Astrocyte (in vitro differentiated cells and primary cell): Measurements from ENCODE around the gene EVI5L. TPM values are rescaled to one million over a fixed set of nuclear protein-coding genes. Genes with fewer than 3 reads are reported as not detected.

Experiments used
- DNase-seq: peaks from one replicate; pipeline ENCODE4 v3.0.0-alpha.2; 2010; ENCODE audit warnings: low read depth
- FAIRE-seq: peaks from 2 replicates; lab custom pipeline; 2011; peaks lifted over from hg19 to GRCh38; lab: Jason Lieb, UNC
- H2AFZ ChIP-seq: 2 replicates; pipeline ENCODE4 v1.6.0; 2012; ENCODE audit warnings: low read depth, low read length, inconsistent platforms
- H3K27ac ChIP-seq: 2 replicates; pipeline ENCODE4 v1.5.1; 2011; ENCODE audit warnings: low read depth, low read length, inconsistent platforms
- H3K27me3 ChIP-seq: 2 replicates; pipeline ENCODE4 v1.6.0; 2011; ENCODE audit warnings: low read length, inconsistent platforms; ENCODE audit not compliant: insufficient read depth
- H3K36me3 ChIP-seq: 2 replicates; pipeline ENCODE4 v1.5.1; 2011; ENCODE audit warnings: low read length, inconsistent platforms; ENCODE audit not compliant: insufficient read depth
- H3K4me1 ChIP-seq: 2 replicates; pipeline ENCODE4 v1.5.1; 2011; ENCODE audit warnings: low read length, inconsistent platforms; ENCODE audit not compliant: insufficient read depth
- H3K4me2 ChIP-seq: 2 replicates; pipeline ENCODE4 v1.6.0; 2012; ENCODE audit warnings: low read length, inconsistent platforms
- H3K4me3 ChIP-seq: 2 replicates; pipeline ENCODE4 v1.5.1; 2011; ENCODE audit warnings: low read depth, mild to moderate bottlenecking, low read length, inconsistent platforms; ENCODE audit not compliant: insufficient read depth
- H3K79me2 ChIP-seq: 2 replicates; pipeline ENCODE4 v1.6.0; 2012; ENCODE audit warnings: mild to moderate bottlenecking, low read length, inconsistent platforms; ENCODE audit not compliant: insufficient read depth
- H3K9ac ChIP-seq: 2 replicates; pipeline ENCODE4 v1.6.0; 2012; ENCODE audit warnings: mild to moderate bottlenecking, low read length, inconsistent platforms
- H3K9me3 ChIP-seq: 2 replicates; pipeline ENCODE4 v1.5.1; 2012; ENCODE audit warnings: low read depth, mild to moderate bottlenecking, low read length, inconsistent platforms; ENCODE audit not compliant: insufficient read depth
- H4K20me1 ChIP-seq: 2 replicates; pipeline ENCODE4 v1.6.0; 2012; ENCODE audit warnings: low read length, inconsistent platforms; ENCODE audit not compliant: insufficient read depth
- H3K27ac Mint-ChIP-seq: one replicate; pipeline ENCODE4 v1.8.0; 2021; ENCODE audit warnings: mild to moderate bottlenecking, mixed read lengths; ENCODE audit not compliant: unreplicated experiment
- H3K27me3 Mint-ChIP-seq: one replicate; pipeline ENCODE4 v1.8.0; 2021; ENCODE audit warnings: low read depth, mixed read lengths; ENCODE audit not compliant: unreplicated experiment
- H3K36me3 Mint-ChIP-seq: one replicate; pipeline ENCODE4 v1.8.0; 2021; ENCODE audit warnings: low read depth, mixed read lengths; ENCODE audit not compliant: unreplicated experiment
- H3K4me1 Mint-ChIP-seq: one replicate; pipeline ENCODE4 v1.8.0; 2021; ENCODE audit warnings: low read depth, mixed read lengths; ENCODE audit not compliant: unreplicated experiment
- H3K4me3 Mint-ChIP-seq: one replicate; pipeline ENCODE4 v1.8.0; 2021; ENCODE audit warnings: mild to moderate bottlenecking, moderate library complexity, mixed read lengths; ENCODE audit not compliant: unreplicated experiment
- H3K9me3 Mint-ChIP-seq: one replicate; pipeline ENCODE4 v1.8.0; 2021; ENCODE audit warnings: mild to moderate bottlenecking, mixed read lengths; ENCODE audit not compliant: unreplicated experiment
- CTCF ChIP-seq: IDR thresholded peaks from 2 replicates; pipeline ENCODE4 v1.5.1; 2011; ENCODE audit warnings: low read depth, mild to moderate bottlenecking, inconsistent platforms, low read length, moderate library complexity; ENCODE audit not compliant: insufficient read depth
- EZH2 ChIP-seq: IDR thresholded peaks from 2 replicates; pipeline ENCODE4 v1.6.1; 2012; ENCODE audit warnings: mild to moderate bottlenecking, low read length, inconsistent platforms; ENCODE audit not compliant: insufficient read depth
- total RNA-seq: library from RNA; stranded (reverse); gene quantifications from 2 replicates; pipeline ENCODE4 v1.2.1, GENCODE V29; 2021

Gene EVI5L
- total RNA-seq, 1 donor from 2014 or later = 22.1 TPM

- Histone ChIP-seq H4K20me1 (no peaks in the 10 kb centered on the region), H3K36me3 (no peaks in the 10 kb centered on the region), H2AFZ (no peak overlapping the region), H3K9me3 (no peaks in the 10 kb centered on the region), H3K9ac (no peak overlapping the region), H3K4me3 (no peak overlapping the region), H3K4me2 (no peak overlapping the region), H3K27me3 (peaks cover 18% of the 10 kb centered on the region), H3K27ac (no peak overlapping the region), H3K4me1 (no peaks in the 10 kb centered on the region), H3K79me2 (no peaks in the 10 kb centered on the region)
- H3K36me3 Mint-ChIP-seq = no peaks in the 10 kb centered on the region
- no peak overlapping the region for H3K4me3 Mint-ChIP-seq
- no peak for FAIRE-seq
- TF ChIP-seq EZH2 (peak; percentile 22), CTCF (no peak)
- no peak for DNase-seq
- H3K4me1 Mint-ChIP-seq = peaks cover 7% of the 10 kb centered on the region
- H3K9me3 Mint-ChIP-seq = peaks cover 6% of the 10 kb centered on the region
- H3K27me3 Mint-ChIP-seq = peaks cover 52% of the 10 kb centered on the region
- no peak overlapping the region for H3K27ac Mint-ChIP-seq
Observed at GRCh38 chr19:7788178-7788932, 41.7 kb upstream of the EVI5L start.

- FAIRE-seq (no peak), DNase-seq (no peak)
- peaks cover 49% of the 10 kb centered on the region for H3K27me3 Mint-ChIP-seq
- peaks cover 18% of the 10 kb centered on the region for H3K27me3 ChIP-seq
- H3K9ac ChIP-seq = no peak overlapping the region
- no peak overlapping the region for H3K4me2 ChIP-seq
- no peaks in the 10 kb centered on the region for H3K4me1 ChIP-seq
- no peaks in the 10 kb centered on the region for H3K36me3 Mint-ChIP-seq
- H4K20me1 ChIP-seq = no peaks in the 10 kb centered on the region
- no peaks in the 10 kb centered on the region for H3K79me2 ChIP-seq
- H2AFZ ChIP-seq = no peak overlapping the region
- no peaks in the 10 kb centered on the region for H3K9me3 ChIP-seq
- H3K27ac ChIP-seq = no peak overlapping the region
- no peaks in the 10 kb centered on the region for H3K36me3 ChIP-seq
- no peak overlapping the region for H3K27ac Mint-ChIP-seq
- H3K4me3 Mint-ChIP-seq = no peak overlapping the region
- no peak overlapping the region for H3K4me3 ChIP-seq
- H3K9me3 Mint-ChIP-seq = peaks cover 6% of the 10 kb centered on the region
- H3K4me1 Mint-ChIP-seq = peaks cover 5% of the 10 kb centered on the region
- TF ChIP-seq EZH2 = no peak
- TF ChIP-seq CTCF = no peak
Observed at GRCh38 chr19:7788933-7789323, 41.1 kb upstream of the EVI5L start.

- Histone ChIP-seq H3K27me3 (peaks cover 18% of the 10 kb centered on the region), H3K9me3 (no peaks in the 10 kb centered on the region), H2AFZ (no peak overlapping the region), H3K9ac (no peak overlapping the region), H3K36me3 (no peaks in the 10 kb centered on the region), H3K4me2 (no peak overlapping the region), H3K27ac (no peak overlapping the region), H3K79me2 (no peaks in the 10 kb centered on the region), H3K4me3 (no peak overlapping the region), H3K4me1 (no peaks in the 10 kb centered on the region), H4K20me1 (no peaks in the 10 kb centered on the region)
- FAIRE-seq (no peak), DNase-seq (no peak)
- Mint-ChIP-seq H3K9me3 (peaks cover 8% of the 10 kb centered on the region), H3K27me3 (peaks cover 48% of the 10 kb centered on the region), H3K4me3 (no peak overlapping the region), H3K4me1 (peaks cover 3% of the 10 kb centered on the region), H3K27ac (no peak overlapping the region), H3K36me3 (no peaks in the 10 kb centered on the region)
- TF ChIP-seq CTCF = no peak
- TF ChIP-seq EZH2 = no peak
Observed at GRCh38 chr19:7789447-7789846, 40.6 kb upstream of the EVI5L start.
